A549 (cell line): ENCODE measurements around the gene MARCHF11. TPM values are rescaled to one million over a fixed set of nuclear protein-coding genes. Genes with fewer than 3 reads are reported as not detected.

Experiments
- ATAC-seq, 2 experiments: fragments of 200-7000 bp in 1 of 2; fragments of >200 bp in 1 of 2; cut with Nextera tagmentation in 1 of 2; cut with Tn5 transposase in 1 of 2; 3 replicates each; pipeline versions ENCODE4 v1.8.0 to v1.9.1; 2018 to 2020; ENCODE audit warnings: mild to moderate bottlenecking in 1 of 2, moderate library complexity in 1 of 2
- CTCF ChIA-PET: fragments of 300-600 bp; sonication (Branson Sonifier 250); formaldehyde crosslinking; extraction: SDS; loops from one replicate; lab custom pipeline; 2021; ENCODE audit warnings: antibody characterized with exemption, inconsistent platforms; lab: Yijun Ruan, JAX
- POLR2A ChIA-PET: fragments of 350-600 bp; formaldehyde crosslinking; extraction: SDS; loops from one replicate; lab custom pipeline; 2021; ENCODE audit warnings: antibody characterized with exemption, inconsistent platforms; lab: Yijun Ruan, JAX
- DNase-seq, 2 experiments: peaks; one replicate each; pipeline versions ENCODE4 v3.0.0 to v3.0.0-alpha.2; 2011 to 2016; ENCODE audit warnings: low read depth in 1 of 2, low spot score in 1 of 2
- FAIRE-seq: peaks from 2 replicates; lab custom pipeline; 2011; peaks lifted over from hg19 to GRCh38; lab: Jason Lieb, UNC
- H3K27ac ChIP-seq, 2 experiments: fragments of >200 bp; sonication (Bioruptor Twin); formaldehyde crosslinking; 3 replicates each; pipeline ENCODE4 v1.5.1; 2016 to 2017
- H3K4me1 ChIP-seq: fragments of >200 bp; sonication (Bioruptor Twin); formaldehyde crosslinking; 3 replicates; pipeline ENCODE4 v1.6.1; 2016
- H3K4me2 ChIP-seq: fragments of >200 bp; sonication (Bioruptor Twin); formaldehyde crosslinking; 3 replicates; pipeline ENCODE4 v1.6.1; 2016
- H3K4me3 ChIP-seq: fragments of >200 bp; sonication (Bioruptor Twin); formaldehyde crosslinking; 3 replicates; pipeline ENCODE4 v1.5.1; 2016
- H3K9me3 ChIP-seq: fragments of >200 bp; sonication (Bioruptor Twin); formaldehyde crosslinking; 3 replicates; pipeline ENCODE4 v1.6.1; 2016
- BCL3 ChIP-seq: fragments of >200 bp; sonication (Bioruptor Twin); formaldehyde crosslinking; IDR thresholded peaks from 3 replicates; pipeline ENCODE4 v1.6.1; 2016
- BHLHE40 ChIP-seq: IDR thresholded peaks from 2 replicates; pipeline ENCODE4 v1.6.1; 2012; ENCODE audit warnings: low read depth, low read length, inconsistent platforms
- CBX8 ChIP-seq: fragments of 200-600 bp; sonication (generic); IDR thresholded peaks from 2 replicates; pipeline ENCODE4 v1.6.1; 2016
- EHF ChIP-seq: fragments of 250-450 bp; sonication (Bioruptor Pico); IDR thresholded peaks from 2 replicates; pipeline ENCODE4 v1.5.0; 2020; ENCODE audit warnings: mild to moderate bottlenecking
- EP300 ChIP-seq, 2 experiments: fragments of >200 bp; sonication (Bioruptor Twin); formaldehyde crosslinking; IDR thresholded peaks; 2 replicates in 1 of 2; 3 replicates in 1 of 2; pipeline ENCODE4 v1.6.1; 2016 to 2017
- FOSB ChIP-seq: fragments of 250-450 bp; sonication (Bioruptor Pico); IDR thresholded peaks from 2 replicates; pipeline ENCODE4 v1.5.0; 2020; ENCODE audit warnings: mild to moderate bottlenecking, moderate library complexity
- FOSL2 ChIP-seq, 2 experiments: fragments of 450-650 bp in 1 of 2; fragments of >200 bp in 1 of 2; sonication (Bioruptor Twin) in 1 of 2; formaldehyde crosslinking; IDR thresholded peaks; 2 replicates each; pipeline versions ENCODE4 v1.5.0 to v1.6.1; 2016 to 2020; ENCODE audit warnings: mild to moderate bottlenecking in 1 of 2, moderate library complexity in 1 of 2
- FOXS1 ChIP-seq: fragments of 250-450 bp; sonication (Bioruptor Pico); IDR thresholded peaks from 2 replicates; pipeline ENCODE4 v1.5.0; 2020; ENCODE audit warnings: mild to moderate bottlenecking, moderate library complexity
- HES2 ChIP-seq: fragments of >200 bp; sonication (Bioruptor Twin); formaldehyde crosslinking; IDR thresholded peaks from 2 replicates; pipeline ENCODE4 v1.6.1; 2016
- HEYL ChIP-seq: fragments of 250-450 bp; sonication (Bioruptor Pico); IDR thresholded peaks from 2 replicates; pipeline ENCODE4 v1.8.0; 2021; ENCODE audit warnings: mild to moderate bottlenecking, moderate library complexity
- HMGXB4 ChIP-seq: fragments of 250-450 bp; sonication (Bioruptor Pico); IDR thresholded peaks from 2 replicates; pipeline ENCODE4 v1.5.0; 2021; ENCODE audit warnings: mild to moderate bottlenecking, moderate library complexity, borderline replicate concordance
- HOXA7 ChIP-seq: fragments of 250-450 bp; sonication (Bioruptor Pico); IDR thresholded peaks from 2 replicates; pipeline ENCODE4 v1.5.0; 2020; ENCODE audit warnings: mild to moderate bottlenecking, moderate library complexity
- JUNB ChIP-seq: fragments of >200 bp; sonication (Bioruptor Twin); formaldehyde crosslinking; IDR thresholded peaks from 2 replicates; pipeline ENCODE4 v1.6.1; 2016
- KDM1A ChIP-seq: fragments of 200-600 bp; sonication (generic); IDR thresholded peaks from 2 replicates; pipeline ENCODE4 v1.6.1; 2016; ENCODE audit warnings: low read depth, mild to moderate bottlenecking
- KDM5A ChIP-seq: fragments of 200-600 bp; sonication (generic); IDR thresholded peaks from 2 replicates; pipeline ENCODE4 v1.6.1; 2016; ENCODE audit warnings: antibody characterized with exemption, mild to moderate bottlenecking
- MAX ChIP-seq: IDR thresholded peaks from 2 replicates; pipeline ENCODE4 v1.6.1; 2012
- MYC ChIP-seq: IDR thresholded peaks from 2 replicates; pipeline ENCODE4 v1.6.1; 2012; ENCODE audit warnings: mild to moderate bottlenecking, inconsistent platforms, low read length, improper control_type of control experiment, borderline replicate concordance
- NR3C1 ChIP-seq: fragments of >200 bp; sonication (Bioruptor Twin); formaldehyde crosslinking; IDR thresholded peaks from 3 replicates; pipeline ENCODE4 v1.6.1; 2017
- PBX3 ChIP-seq: IDR thresholded peaks from 2 replicates; pipeline ENCODE4 v1.6.1; 2012
- PHF8 ChIP-seq: fragments of 200-600 bp; sonication (generic); IDR thresholded peaks from 2 replicates; pipeline ENCODE4 v1.6.1; 2016; ENCODE audit warnings: low read depth, mild to moderate bottlenecking, antibody characterized with exemption, moderate library complexity, borderline replicate concordance
- RCOR1 ChIP-seq: fragments of 150-350 bp; IDR thresholded peaks from 2 replicates; pipeline ENCODE4 v1.6.1; 2014; ENCODE audit warnings: antibody characterized with exemption, low read length, low read depth
- REST ChIP-seq: fragments of 200-600 bp; sonication (generic); IDR thresholded peaks from 2 replicates; pipeline ENCODE4 v1.6.1; 2016; ENCODE audit warnings: antibody characterized with exemption, mild to moderate bottlenecking, moderate library complexity
- RFX5 ChIP-seq: fragments of 450-650 bp; IDR thresholded peaks from 2 replicates; pipeline ENCODE4 v1.7.1; 2014; ENCODE audit warnings: antibody characterized with exemption, mild to moderate bottlenecking, moderate library complexity
- RNF2 ChIP-seq: fragments of 200-600 bp; sonication (generic); IDR thresholded peaks from 2 replicates; pipeline ENCODE4 v1.6.1; 2016; ENCODE audit warnings: low read depth, mild to moderate bottlenecking, antibody characterized with exemption, moderate library complexity, borderline replicate concordance
- SREBF2 ChIP-seq: fragments of 450-650 bp; IDR thresholded peaks from 2 replicates; pipeline ENCODE4 v1.6.1; 2014; ENCODE audit warnings: mild to moderate bottlenecking, moderate library complexity
- USF2 ChIP-seq: fragments of 450-650 bp; IDR thresholded peaks from 2 replicates; pipeline ENCODE4 v1.6.1; 2014; ENCODE audit warnings: antibody characterized with exemption
- ZSCAN20 ChIP-seq: fragments of 250-450 bp; sonication (Bioruptor Pico); IDR thresholded peaks from 2 replicates; pipeline ENCODE4 v1.8.0; 2022; ENCODE audit warnings: mild to moderate bottlenecking, moderate library complexity
- WGBS: methylation state at CpG from one replicate; pipeline ENCODE4 v1.1.6; 2017; ENCODE audit errors: missing lambda C conversion rate; 5-methylcytosine and 5-hydroxymethylcytosine counted together
- polyA plus RNA-seq, 4 experiments: library from polyadenylated mRNA; depleted of rRNA in 3 of 4; stranded (reverse); fragments of >200 nt; fragmentation: RNase III in 1 of 4; extraction: RNeasy Plus Mini Kit Qiagen cat#74134 plus additional on column Dnase treatment in 1 of 4; gene quantifications; 2 replicates in 3 of 4; 3 replicates in 1 of 4; pipeline ENCODE4 v1.2.3, GENCODE V29; 2011 to 2017

MARCHF11 gene
- polyA plus RNA-seq, 2 of the 4 experiments (the other 2 are of a cell fraction): not detected

GRCh38 chr5:16119790-16120189, 59.8 kb downstream of the MARCHF11 start:
- FAIRE-seq (no peak), DNase-seq (no peak)
- POLR2A ChIA-PET: no interaction called here
- H3K27ac ChIP-seq: no peak overlapping the region
- no peaks in the 10 kb centered on the region for H3K4me1 ChIP-seq
- no peak overlapping the region for H3K4me2 ChIP-seq
- TF ChIP-seq KDM5A (no peak), KDM1A (no peak), RNF2 (no peak), REST (no peak), BCL3 (no peak), FOXS1 (CRISPR knock-in tag) (no peak), FOSB (CRISPR knock-in tag) (no peak), RFX5 (no peak), RCOR1 (no peak), FOSL2 (IDR thresholded peaks at IDR 0.05) (no peak), FOSL2 (CRISPR knock-in tag; IDR thresholded peaks at IDR 0.05) (no peak), PBX3 (no peak), MYC (no peak), PHF8 (no peak), HOXA7 (CRISPR knock-in tag) (no peak), HMGXB4 (no peak), SREBF2 (no peak), CBX8 (no peak), HEYL (CRISPR knock-in tag) (no peak)
- TF ChIP-seq, all 56 proteins: peak for 0
- Histone ChIP-seq H3K9me3 (no peaks in the 10 kb centered on the region), H3K4me3 (no peak overlapping the region)
- ATAC-seq: no peak
- CTCF ChIA-PET: no interaction called here
- WGBS: 43% methylated on average over 4 of the region's 4 CpGs

- no peak for ATAC-seq
- 27% methylated on average over 8 of the region's 8 CpGs for WGBS
- TF ChIP-seq KDM5A (no peak), USF2 (no peak), HES2 (no peak), EHF (CRISPR knock-in tag) (no peak), PHF8 (no peak), NR3C1 (no peak), EP300 (IDR thresholded peaks at IDR 0.05) (no peak), PBX3 (no peak), MAX (no peak), BHLHE40 (no peak), ZSCAN20 (CRISPR knock-in tag) (no peak), SREBF2 (no peak), BCL3 (no peak), JUNB (no peak)
Measured at GRCh38 chr5:16115140-16115539, 64.5 kb downstream of the MARCHF11 start.

More at GRCh38 chr5:16115140-16115539, 64.5 kb downstream of the MARCHF11 start:
- H3K4me3 ChIP-seq: no peak overlapping the region
- POLR2A ChIA-PET: no interaction called here
- CTCF ChIA-PET: no interaction called here
- DNase-seq (no peak), FAIRE-seq (no peak)
- no peaks in the 10 kb centered on the region for H3K4me1 ChIP-seq
- no peak overlapping the region for H3K27ac ChIP-seq
- H3K4me2 ChIP-seq: no peak overlapping the region
- H3K9me3 ChIP-seq: no peaks in the 10 kb centered on the region
